Measurements from ENCODE around the gene CFAP54.

CFAP54 gene

DNA sequence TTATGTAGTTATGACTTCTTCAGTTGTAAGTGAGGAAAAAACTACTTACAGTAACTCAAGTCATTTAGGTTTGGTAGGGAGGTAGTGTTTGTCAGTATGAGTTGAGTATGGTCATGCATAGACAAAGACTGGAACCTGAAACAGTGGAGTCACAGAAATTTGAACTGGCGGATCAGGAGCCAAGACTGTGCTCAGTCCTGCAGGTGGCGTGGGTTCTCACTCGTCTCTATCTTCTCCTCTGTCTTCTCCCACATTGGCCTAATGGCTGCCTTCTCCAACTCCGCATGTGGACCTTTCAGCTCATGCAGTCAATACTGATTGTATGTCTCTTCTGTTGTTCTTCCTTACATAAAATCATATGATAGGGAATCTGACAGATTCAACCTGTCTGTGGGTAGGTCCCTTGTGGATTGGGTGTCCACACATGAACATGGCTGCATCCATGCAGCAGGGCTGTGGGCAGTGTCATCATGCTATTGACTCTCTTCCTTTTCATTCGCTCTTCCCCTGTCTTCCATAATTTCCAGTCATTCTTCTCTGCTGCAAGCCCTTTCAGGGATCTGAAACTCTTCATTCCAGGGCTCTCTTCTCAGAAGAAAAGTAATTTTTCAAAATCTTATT, 338.9 kb downstream of the CFAP54 start:
- DNase-seq, result no peak

DNA sequence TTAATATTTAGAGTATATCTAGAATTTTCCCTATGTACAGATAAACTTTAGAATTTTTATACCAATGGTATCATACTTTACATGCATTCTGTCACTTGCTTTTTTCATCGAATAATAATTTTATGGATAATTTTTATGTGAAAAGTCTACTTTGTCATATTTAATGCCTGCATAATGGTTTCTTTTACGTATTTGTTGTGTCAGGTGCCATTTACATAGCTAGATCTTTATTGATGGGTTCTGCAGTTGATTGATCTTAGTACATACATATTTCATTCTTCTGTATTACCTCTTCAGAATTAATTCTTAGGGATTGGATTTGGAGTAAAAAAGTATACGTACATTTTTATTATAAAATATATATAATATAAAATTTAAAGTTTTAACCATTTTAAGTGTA, 340.0 kb downstream of the CFAP54 start:
- no peak for DNase-seq

DNA sequence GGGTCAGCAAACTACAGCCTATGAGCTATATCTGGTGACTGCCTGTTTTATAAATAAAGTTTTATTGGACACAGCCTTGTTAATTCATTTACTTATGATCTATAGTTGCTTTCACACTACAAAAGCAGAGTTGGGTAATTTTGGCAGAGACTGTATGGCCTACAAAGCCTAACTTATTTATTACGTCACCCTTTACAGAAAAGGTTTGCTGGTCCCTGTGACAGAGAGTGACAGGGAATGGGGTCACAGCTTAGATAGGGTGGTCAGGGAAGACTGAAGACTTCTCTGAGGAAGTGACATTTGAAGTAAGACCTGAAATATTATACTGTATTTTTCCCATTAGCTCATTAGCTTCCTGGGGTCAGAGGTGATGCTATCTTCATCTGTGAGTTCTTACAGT, 342.0 kb downstream of the CFAP54 start:
- DNase-seq, result no peak

DNA sequence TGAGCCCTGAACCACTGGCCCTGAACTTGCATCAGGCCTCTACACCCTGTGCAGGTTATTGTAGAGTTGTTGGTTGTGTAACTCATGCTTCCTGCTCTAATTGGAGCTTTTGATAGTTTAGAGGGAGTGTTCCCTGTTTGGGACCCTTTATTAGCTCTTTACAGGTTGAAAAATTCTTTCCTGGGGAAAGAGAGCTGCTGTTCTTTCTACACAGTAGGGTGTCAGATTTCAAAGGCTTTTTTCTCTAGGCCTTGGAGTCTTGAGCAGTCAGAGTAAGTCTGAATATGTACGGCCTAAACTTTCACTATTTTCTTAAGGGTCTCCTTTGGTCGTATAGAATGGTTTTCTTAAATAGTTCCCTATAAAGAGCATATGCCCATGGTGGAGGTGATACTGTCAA, 356.9 kb downstream of the CFAP54 start:
- no peak for DNase-seq

DNA sequence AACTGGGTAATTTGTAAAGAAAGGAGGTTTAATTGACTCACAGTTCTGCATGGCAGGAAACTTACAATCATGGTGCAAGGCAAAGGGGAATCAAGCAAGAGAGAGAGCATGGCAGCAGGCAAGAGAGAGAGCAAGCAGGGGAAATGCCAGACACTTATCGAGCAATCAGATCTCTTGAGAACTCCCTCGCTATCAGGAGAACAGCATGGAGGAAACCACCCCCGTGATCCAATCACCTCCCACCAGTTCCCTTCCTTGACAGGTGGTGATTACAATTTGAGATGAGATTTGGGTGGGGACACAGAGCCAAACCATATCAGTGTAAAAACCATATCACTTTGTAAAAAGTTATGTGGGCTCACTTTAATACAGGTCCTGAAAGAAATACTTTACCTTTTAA, 361.3 kb downstream of the CFAP54 start:
- DNase-seq, result no peak

DNA sequence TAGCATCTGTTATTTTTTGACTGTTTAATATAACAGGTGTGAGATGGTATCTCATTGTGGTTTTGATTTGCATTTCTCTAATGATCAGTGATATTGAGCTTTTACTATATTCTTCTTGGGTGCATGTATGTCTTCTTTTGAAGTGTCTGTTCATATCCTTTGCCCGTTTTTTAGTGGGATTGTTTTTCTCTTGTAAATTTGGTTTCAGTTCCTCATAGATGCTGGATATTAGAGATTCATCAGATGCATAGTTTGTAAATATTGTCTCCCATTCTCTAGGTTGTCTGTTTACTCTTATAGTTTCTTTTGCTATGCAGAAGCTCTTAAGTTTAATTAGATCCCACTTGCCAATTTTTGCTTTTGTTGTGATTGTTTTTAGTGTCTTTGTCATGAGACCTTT, 368.8 kb downstream of the CFAP54 start:
- no peak for DNase-seq

DNA sequence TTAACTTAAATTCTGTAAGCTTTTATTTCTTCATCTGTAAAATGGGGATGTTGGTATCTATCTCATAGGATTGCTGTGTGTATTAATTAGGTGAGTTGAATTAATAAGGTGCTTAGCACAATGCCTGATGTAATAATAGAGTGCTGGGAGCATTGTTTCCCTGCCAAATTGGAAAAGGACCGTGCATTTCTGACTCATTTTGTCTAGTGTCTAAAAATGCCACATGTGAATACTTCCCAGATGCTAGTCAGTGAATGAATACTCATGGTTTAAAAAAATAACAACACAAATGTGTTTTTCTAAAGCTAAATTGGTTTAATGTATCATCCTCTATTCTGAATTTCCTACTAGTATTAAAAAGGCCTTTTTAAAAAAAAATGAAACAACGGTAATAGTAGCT, 372.3 kb downstream of the CFAP54 start:
- DNase-seq, result peak; percentile 35

DNA sequence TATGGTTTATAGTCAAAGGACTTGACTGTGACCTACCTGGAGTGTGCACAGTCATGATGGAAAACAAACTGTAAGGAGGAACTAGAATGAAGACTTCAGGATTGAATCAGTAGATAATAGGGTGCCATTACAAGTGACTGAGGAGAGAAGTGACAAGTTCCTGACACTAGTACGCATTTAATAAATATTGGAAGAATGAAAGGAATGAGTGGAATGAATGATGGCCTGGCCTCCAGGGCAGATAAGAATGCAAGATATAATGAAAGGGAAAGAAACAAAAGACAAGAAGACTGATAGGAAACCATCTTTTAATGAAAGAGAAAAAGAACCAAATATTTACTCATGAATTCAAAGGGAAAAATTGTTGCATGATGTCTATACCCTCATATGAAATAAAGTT, 372.9 kb downstream of the CFAP54 start:
- DNase-seq, result peak; percentile 25

DNA sequence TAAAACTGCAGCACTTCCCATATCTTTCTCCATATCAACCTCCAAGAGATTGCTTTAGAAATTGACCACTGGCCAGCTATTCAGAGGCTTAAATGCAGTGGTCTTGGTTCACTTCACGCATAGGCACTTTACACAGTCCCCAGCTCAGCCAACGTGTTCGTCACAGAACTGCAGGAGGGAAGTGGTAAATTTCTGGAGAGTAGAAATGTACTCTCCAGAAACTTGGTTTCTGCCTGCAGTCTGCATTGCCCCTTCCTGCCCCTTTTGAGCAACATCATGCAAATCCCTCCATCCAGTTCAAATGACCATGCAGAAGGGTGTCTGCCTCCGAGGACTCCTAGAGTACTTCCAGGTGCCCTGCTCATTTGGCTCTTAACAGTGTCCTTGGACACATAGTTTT, 375.0 kb downstream of the CFAP54 start:
- no peak for DNase-seq

DNA sequence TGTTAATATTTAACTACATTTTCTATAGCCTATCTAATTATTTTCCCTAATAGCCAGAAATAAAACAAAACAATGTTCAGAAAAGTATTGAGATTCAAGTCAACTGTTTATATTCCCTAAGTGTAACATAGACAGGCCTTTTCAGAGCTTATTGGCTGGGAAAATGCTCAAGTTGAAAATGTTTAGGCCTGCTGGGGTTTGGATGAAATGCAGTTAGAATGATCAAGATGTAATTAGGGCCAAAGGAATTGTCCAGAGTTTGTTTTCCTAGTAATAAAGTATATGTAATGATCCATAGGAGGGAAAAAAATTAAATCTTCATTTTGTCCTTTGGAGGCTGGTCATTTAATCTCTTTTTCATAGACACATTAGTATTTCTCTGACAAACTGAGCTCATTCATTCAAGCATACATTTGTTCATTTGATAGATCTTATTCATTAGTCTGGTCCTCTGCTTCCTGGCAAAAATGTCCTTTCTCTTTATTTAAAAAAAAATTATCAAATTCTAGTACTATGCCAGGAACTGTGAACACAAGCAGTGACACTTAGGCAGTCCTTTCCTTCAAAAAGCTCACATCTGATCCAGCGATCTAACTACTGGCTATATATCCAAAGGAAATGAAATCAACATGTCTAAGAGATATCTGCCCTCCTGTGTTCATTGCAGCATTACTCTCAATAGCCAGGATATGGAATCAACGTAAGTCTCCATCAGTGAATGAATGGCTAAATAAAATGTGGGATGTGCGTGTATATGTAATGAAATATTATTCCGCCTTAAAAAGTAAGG, 377.6 kb downstream of the CFAP54 start:
- no peak for DNase-seq

DNA sequence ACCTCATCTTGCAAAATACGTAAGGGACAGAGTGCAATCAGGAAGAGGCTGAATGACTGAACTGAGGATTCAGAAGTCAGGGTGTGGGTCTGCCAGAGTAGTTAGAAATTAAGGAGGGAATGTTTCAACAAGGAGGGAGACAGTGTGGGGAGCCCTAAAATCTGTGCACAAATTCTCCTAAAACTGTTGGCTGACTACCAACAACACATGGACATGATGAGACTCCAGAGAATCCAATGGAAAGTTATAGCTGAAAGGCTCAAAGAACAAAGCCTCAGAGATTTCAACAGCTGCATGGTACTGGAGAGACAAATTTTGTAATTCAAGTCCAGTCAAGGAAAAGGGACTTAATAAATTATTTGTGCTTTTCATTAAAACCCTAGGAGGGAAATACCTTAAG, 381.6 kb downstream of the CFAP54 start:
- no peak for DNase-seq

DNA sequence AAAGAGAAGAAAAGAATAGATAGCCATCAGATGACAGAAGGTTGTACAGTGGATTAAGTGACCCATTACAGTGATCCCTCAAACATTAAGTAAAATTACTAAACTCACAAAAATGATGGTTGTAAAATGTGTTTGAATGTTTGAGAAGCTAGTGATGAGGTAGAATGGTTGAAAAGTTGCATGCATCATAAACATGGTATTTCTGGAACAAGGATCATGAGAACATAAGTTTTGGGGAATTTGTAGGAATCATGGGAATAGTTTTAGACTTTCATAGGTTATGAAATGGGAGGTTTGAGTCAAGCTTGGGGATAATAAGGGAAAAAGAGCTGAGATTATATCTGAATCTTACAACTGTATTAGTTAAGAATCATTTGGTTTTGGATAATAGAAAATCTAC, 383.6 kb downstream of the CFAP54 start:
- DNase-seq, result peak; percentile 20

DNA sequence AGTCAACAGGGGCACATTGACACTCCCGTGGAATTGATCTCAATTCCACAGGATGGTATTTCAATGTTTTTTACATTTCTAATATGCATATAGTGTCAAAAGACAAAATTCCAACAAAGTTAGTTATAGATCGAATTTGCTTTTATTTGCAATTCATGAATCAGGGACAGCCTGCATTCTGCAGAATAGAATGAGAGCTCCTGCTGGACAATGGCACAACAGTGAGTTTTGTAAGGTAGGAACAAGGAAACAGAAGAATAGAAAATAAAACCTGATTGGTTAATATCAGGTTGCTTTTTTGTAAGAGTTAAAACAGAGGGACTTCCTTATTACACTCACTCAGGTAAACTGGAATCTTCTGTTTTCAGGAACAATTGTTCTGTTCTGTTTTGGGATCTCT, 384.8 kb downstream of the CFAP54 start:
- DNase-seq, result no peak

DNA sequence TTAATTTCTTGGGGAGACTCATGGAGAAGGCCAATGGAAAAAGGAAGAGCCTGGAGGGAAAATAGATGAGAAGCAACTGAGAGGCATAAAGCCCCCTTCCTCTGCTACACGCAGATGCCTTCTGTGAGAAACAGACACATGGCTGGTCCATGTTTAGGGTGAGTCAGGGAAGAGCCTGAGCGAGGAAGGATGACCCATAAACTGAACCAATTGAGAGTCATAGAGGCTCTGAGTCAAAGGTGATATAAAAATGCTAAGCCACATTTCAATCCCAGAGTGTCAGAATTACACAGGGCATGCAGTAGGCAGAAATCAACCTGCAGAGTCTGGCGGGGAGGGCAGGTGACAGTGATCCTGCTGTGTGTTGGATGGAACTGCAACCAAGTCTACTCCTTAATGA, 387.6 kb downstream of the CFAP54 start:
- DNase-seq, result no peak

DNA sequence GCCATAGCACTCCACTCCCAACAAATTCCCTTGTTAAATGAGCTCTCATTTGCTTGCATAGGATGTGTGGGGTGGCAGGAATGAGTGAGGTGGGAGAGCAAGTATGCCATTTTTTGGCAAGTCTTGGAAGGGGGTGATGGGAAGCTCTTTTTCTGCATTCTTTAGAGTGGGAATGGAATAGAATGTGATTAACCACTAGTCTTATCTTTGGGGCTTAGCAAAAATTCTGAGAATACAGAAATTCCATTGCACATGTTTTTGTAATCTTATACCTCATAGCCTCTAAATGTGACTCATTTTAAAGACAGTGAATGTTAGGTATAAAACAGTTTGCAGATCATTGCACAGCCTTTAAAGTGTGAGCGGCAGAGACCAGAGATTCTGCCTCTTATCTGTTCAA, 389.3 kb downstream of the CFAP54 start:
- DNase-seq, result peak; percentile 83

DNA sequence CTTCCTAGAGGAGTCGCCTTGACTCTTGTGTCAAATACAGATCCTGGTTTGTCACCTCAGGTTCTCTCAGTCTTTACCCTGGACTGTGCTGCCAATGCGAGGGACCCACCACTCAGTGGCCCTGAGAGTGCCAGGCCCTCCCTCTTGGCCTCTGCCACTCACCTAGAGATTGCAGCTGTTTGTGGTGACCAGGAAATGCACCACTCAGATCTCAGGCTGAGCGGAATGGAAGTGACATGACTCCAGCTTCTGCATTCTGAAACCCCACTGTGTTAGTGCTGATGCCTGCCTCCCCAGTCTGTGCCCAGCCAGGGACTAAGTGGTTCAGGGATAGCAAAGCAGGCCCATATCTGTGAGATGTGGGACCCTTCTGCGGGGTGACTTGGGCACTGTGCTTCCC, 389.9 kb downstream of the CFAP54 start:
- DNase-seq, result no peak

DNA sequence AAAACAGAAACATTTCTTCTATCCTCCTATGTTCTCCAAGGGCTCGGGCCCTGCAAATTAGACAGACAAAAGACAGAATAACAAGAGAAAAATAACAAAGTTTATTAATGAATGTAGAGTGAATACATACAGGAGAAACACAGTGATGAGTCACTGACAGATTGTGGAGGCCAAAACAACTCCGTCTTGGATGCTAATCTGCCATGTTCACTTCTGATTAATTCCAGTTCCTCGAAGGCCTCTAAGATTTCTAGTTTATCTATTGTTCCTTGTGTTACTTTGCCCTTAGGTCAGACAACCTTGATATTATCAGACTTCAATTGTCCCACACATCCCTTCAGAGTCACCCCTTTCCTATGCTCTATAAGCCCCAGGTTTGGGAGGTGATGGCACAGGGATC, 390.8 kb downstream of the CFAP54 start:
- DNase-seq, result no peak

DNA sequence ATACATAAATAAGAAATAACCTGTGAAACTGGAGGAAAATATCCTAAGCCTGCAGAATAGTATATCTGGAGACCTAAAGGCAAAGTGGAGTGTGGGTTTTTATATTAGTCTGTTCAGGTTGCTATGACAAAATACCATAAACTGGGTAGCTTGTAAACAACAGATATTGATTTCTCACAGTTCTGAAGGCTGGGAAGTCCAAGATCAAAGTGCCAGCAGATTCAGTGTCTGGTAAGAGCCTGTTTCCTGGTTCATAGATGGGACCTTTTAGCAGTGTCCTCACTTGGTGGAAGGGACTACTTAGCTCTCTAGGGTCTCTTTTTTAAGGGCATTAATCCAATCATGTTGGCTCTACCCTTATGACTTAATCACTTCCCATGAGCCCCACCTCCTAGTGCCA, 392.2 kb downstream of the CFAP54 start:
- DNase-seq, result no peak

DNA sequence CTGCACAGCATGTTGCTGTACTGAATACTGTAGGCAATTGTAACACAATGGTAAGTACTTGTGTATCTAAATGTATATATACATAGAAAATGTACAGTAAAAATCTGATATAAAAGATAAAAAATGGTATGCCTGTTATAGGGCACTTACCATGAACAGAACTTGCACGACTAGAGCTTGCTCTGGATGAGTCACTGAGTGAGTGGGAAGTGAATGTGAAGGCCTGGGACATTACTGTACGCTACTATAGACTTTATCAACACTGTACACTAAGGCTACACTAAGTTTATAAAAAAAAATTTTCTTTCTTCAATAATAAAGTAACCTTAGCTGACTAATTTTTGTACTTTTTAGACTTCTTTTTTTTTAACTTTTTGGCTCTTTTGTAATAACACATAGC, 393.5 kb downstream of the CFAP54 start:
- DNase-seq, result peak; percentile 60

DNA sequence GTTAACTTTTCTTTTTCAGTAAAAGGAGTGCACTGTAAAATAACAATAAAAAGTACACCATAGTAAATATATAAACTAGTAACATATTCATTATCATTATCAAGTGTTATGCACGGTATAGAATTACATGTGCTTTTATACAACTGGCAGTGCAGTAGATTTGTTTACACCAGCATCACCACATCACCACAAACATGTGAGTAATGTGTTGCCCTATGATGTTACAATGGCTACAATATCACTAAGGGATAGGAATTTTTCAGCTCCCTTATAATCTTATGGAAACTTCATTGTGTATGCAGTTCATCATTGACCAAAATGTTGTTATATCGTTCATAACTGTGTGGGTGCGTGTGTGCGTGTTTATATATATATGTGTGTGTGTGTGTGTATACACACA, 394.2 kb downstream of the CFAP54 start:
- DNase-seq, result no peak

DNA sequence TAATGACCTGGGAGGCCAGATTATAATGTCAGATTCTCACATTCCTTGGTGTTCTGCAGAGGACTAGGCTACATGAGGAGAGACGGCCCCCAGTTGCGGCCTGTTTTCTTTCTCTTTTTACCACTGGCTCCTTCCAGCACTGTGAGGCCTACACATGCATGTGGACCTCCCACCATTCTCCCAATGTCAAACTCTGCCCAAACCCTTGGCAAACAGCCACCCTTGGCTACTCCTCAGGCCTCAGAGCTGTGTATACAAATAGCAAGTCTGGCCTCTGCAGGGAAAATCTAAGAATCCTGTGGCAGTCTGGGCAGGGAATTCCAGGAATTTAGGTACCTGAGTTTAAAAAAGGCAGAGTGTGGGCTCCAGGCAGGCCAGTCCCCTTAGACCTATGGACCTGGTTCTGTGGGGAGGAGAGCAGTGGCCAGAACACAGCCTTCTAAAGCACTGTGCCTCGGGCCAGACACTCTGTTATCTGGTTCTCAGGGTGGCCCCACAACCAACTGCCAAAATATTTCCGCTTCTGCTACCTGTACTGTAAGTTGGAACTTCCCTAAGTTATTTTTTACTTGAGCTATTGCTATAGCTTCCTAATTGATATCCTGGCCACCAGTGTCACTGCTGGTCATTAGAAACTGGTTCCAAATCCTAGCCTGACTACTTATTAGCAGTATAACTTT, 397.8 kb downstream of the CFAP54 start:
- DNase-seq, result peak; percentile 47

DNA sequence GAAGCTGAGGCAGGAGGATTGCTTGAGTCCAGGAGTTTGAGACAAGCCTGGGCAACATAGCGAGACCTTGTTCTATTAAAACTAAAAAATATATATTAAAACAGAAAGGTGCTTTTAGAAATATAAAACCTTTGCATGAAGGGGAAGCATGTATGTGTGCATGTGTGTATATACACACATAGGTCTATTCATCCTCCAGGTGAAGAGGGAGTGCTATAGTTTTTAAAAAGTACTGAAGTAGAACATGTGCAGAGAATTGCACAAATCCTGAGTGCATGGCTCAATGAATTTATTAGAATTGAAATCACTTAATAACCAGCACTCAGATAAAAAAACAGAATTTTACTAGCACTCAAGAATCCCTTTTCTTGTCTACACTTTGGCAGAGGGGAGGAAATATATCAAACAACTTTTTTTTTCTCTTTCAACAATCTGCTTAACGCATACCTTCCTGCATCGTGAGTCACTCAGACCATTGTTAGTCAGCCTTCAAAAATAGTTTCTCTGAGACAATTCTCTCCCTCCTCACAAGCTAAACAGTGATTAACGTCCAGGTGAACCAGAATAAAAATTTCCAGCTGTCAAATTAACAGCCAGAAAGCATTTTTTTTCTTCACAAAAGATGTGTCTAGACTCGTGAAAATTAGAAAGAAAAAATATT, 400.0 kb downstream of the CFAP54 start:
- DNase-seq, result peak; percentile 56

DNA sequence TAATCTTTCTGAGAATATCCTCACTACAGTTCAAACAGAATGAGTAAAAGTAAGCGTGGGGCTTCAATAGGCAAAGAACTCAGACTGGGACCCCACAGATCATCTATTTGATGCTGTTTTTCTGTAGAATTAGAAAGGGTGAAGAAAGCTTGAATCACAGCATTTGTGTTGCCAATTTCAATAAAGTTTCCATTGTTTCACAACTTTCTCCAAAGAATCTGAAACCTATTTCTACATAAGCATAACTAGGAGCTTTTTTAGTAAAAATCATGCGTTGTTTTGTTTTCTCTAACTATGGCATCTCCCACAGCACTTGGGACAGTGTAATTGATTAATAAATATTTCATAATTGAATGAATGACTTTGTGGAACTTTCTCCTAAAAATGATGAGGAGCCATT, 401.0 kb downstream of the CFAP54 start:
- DNase-seq, result no peak

DNA sequence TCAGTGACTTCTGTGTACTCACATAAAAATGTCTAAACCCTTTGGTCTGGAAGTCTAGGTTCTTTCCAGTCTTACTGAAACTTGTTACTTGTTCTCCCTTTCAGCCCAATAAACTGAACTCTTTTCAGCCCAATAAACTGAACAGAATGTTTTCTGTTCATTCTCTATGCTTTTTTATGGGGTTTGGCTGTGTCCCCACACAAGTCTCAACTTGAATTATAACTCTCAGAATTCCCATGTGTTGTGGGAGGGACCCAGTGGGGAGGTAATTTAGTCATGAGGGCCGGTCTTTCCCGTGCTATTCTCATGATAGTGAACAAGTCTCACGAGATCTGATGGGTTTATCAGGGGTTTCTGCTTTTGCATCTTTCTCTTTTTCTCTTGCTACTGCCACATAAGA, 402.7 kb downstream of the CFAP54 start:
- no peak for DNase-seq
